HEK293T (cell line): ENCODE results near the gene NSFL1C.

Experiments used
- BHLHE40 ChIP-seq: fragments of 450-650 bp; IDR thresholded peaks from 2 replicates; pipeline ENCODE4 v1.6.1; 2016; ENCODE audit warnings: mild to moderate bottlenecking, moderate library complexity, borderline replicate concordance
- FOXA1 ChIP-seq: fragments of 450-650 bp; IDR thresholded peaks from 2 replicates; pipeline ENCODE4 v1.6.1; 2016; ENCODE audit warnings: mild to moderate bottlenecking
- FOXK2 ChIP-seq: fragments of 450-650 bp; IDR thresholded peaks from 2 replicates; pipeline ENCODE4 v1.6.1; 2016; ENCODE audit warnings: mild to moderate bottlenecking
- L3MBTL2 ChIP-seq: fragments of 450-650 bp; conservative IDR thresholded peaks from 2 replicates; pipeline ENCODE4 v1.6.1; 2016; ENCODE audit warnings: mild to moderate bottlenecking
- NFRKB ChIP-seq: fragments of 450-650 bp; IDR thresholded peaks from 2 replicates; pipeline ENCODE4 v1.6.1; 2016; ENCODE audit warnings: mild to moderate bottlenecking, moderate library complexity
- SP1 ChIP-seq: fragments of 450-650 bp; IDR thresholded peaks from 2 replicates; pipeline ENCODE4 v1.6.1; 2017
- SUZ12 ChIP-seq: fragments of 450-650 bp; IDR thresholded peaks from 2 replicates; pipeline ENCODE4 v1.6.1; 2016; ENCODE audit warnings: mild to moderate bottlenecking
- TARDBP ChIP-seq: fragments of 450-650 bp; IDR thresholded peaks from 2 replicates; pipeline ENCODE4 v1.6.1; 2016
- TF ChIP-seq, protein P1 (sequence below): fragments of 450-650 bp; IDR thresholded peaks from 2 replicates; pipeline ENCODE4 v1.6.1; 2016

GRCh38 chr20:1474817-1475603 lies 8.4 kb upstream of the NSFL1C start:
- no peak for TF ChIP-seq FOXK2
- TF ChIP-seq, protein P1, sequence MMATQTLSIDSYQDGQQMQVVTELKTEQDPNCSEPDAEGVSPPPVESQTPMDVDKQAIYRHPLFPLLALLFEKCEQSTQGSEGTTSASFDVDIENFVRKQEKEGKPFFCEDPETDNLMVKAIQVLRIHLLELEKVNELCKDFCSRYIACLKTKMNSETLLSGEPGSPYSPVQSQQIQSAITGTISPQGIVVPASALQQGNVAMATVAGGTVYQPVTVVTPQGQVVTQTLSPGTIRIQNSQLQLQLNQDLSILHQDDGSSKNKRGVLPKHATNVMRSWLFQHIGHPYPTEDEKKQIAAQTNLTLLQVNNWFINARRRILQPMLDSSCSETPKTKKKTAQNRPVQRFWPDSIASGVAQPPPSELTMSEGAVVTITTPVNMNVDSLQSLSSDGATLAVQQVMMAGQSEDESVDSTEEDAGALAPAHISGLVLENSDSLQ: no peak
- TF ChIP-seq SP1: no peak
- no peak for TF ChIP-seq TARDBP
- TF ChIP-seq SUZ12: no peak
- no peak for TF ChIP-seq FOXA1
- no peak for TF ChIP-seq BHLHE40
- TF ChIP-seq NFRKB: no peak
- no peak for TF ChIP-seq L3MBTL2
